ENCODE data around the gene TMEM91.

The TMEM91 gene

DNA sequence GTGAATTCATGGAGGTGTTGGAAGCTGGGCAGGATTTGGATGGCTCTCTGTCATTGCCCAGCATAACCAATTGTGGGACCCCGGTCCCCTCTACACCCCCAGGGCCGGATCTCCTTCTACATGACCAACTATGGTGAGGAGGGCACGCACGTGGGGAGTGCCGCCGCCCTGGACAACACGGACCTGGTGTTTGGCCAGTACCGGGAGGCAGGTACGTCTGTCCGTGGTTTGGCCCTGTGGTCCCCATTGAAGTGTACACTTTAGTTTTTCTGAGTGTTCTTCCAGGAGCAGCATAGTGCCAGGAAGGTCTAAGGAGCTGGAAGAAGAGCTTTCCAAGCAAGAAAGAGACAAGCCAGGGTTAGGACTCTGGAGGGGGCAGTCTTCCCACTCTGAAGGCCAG is 37.6 kb downstream of the TMEM91 start:
- Histone ChIP-seq H2AFZ (ENCODE audit: low read depth) (no peak overlapping the region), H3K27ac (no peak overlapping the region), H3K4me3 (IDR thresholded peaks at IDR 0.05; ENCODE audit: insufficient read depth, low read depth, low read length) (no peak overlapping the region), H3K79me2 (ENCODE audit: insufficient read depth, low read depth) (no peaks in the 10 kb centered on the region), H3K36me3 (ENCODE audit: insufficient read depth) (no peaks in the 10 kb centered on the region; the same call in 1 of the 2 replicates), H3K4me2 (no peak overlapping the region), H3K27me3 (ENCODE audit: insufficient read depth, low read depth) (no peaks in the 10 kb centered on the region), H3K4me1 (ENCODE audit: low read depth, poor library complexity, severe bottlenecking) (peaks cover 38% of the 10 kb centered on the region), H3K9ac (no peak overlapping the region), H4K20me1 (ENCODE audit: insufficient read depth) (no peaks in the 10 kb centered on the region)
- TF ChIP-seq CTCF (conservative IDR thresholded peaks at IDR 0.05; ENCODE audit: low read depth, low read length) = no peak

DNA sequence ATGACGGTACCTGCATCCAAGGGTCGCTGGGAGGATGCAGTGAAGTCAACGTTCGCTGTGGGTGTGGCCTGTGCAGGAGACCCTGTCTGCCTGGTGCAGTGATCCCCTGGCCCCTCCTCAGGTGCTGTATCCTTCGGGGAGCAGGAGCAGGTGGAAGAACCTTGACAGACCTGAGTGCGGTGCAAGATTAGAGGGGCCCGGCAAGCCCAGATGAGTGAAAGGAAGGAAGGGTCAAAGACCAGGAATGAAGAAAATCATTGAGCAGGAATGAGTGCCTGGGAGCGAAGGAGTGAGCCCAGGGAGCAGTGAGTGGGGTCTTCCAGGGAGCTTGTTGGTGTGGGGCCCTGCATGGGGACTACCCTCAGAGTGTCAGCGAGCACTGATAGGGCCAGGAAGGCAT is 38.1 kb downstream of the TMEM91 start:
- no peak overlapping the region for H3K4me2 ChIP-seq
- H3K4me1 ChIP-seq (ENCODE audit: low read depth, poor library complexity, severe bottlenecking) = peaks cover 33% of the 10 kb centered on the region
- no peak overlapping the region for H3K4me3 ChIP-seq (IDR thresholded peaks at IDR 0.05; ENCODE audit: insufficient read depth, low read depth, low read length)
- H3K79me2 ChIP-seq (ENCODE audit: insufficient read depth, low read depth) = no peaks in the 10 kb centered on the region
- no peaks in the 10 kb centered on the region for H4K20me1 ChIP-seq (ENCODE audit: insufficient read depth)
- no peak overlapping the region for H2AFZ ChIP-seq (ENCODE audit: low read depth)
- no peaks in the 10 kb centered on the region; the same call in 1 of the 2 replicates for H3K36me3 ChIP-seq (ENCODE audit: insufficient read depth)
- no peaks in the 10 kb centered on the region for H3K27me3 ChIP-seq (ENCODE audit: insufficient read depth, low read depth)
- no peak for TF ChIP-seq CTCF (conservative IDR thresholded peaks at IDR 0.05; ENCODE audit: low read depth, low read length)
- H3K27ac ChIP-seq = no peak overlapping the region
- H3K9ac ChIP-seq = no peak overlapping the region

GRCh38 chr19:41415154-41415571 is 38.8 kb downstream of the TMEM91 start:
- no peak overlapping the region for H3K4me3 ChIP-seq (IDR thresholded peaks at IDR 0.05; ENCODE audit: insufficient read depth, low read depth, low read length)
- no peak overlapping the region for H3K4me2 ChIP-seq
- no peak for TF ChIP-seq CTCF (conservative IDR thresholded peaks at IDR 0.05; ENCODE audit: low read depth, low read length)

DNA sequence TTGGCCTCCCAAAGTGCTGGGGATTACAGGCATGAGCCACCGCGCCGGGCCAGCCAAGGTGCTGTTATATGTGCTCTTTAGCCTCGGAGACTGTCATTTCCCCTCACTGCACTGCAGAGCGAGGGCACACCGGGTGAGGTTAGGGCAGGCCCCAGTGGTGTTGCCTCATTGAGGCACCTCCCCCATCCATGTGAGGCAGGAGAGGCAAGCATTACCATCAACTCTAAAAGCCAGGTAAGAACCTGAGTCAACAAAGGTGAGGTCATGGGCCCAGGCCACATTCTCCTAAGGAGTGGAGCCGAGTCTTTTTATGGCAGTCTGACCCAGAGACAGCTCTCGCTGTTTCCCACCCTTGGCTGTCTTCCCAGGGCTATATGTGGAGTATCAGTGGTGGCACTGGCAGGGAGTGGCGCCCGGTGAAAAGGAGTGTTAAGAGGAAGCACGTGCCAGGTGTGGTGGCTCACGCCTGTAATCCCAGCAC is 39.9 kb downstream of the TMEM91 start:
- Histone ChIP-seq H3K4me3 (IDR thresholded peaks at IDR 0.05; ENCODE audit: insufficient read depth, low read depth, low read length) (no peak overlapping the region), H2AFZ (ENCODE audit: low read depth) (no peak overlapping the region), H3K27me3 (ENCODE audit: insufficient read depth, low read depth) (no peaks in the 10 kb centered on the region), H3K79me2 (ENCODE audit: insufficient read depth, low read depth) (no peaks in the 10 kb centered on the region), H3K9ac (no peak overlapping the region), H3K4me2 (no peak overlapping the region), H4K20me1 (ENCODE audit: insufficient read depth) (no peaks in the 10 kb centered on the region), H3K36me3 (ENCODE audit: insufficient read depth) (no peaks in the 10 kb centered on the region; the same call in 1 of the 2 replicates), H3K4me1 (ENCODE audit: low read depth, poor library complexity, severe bottlenecking) (peaks cover 15% of the 10 kb centered on the region), H3K27ac (no peak overlapping the region)
- TF ChIP-seq CTCF (conservative IDR thresholded peaks at IDR 0.05; ENCODE audit: low read depth, low read length) = no peak

More at GRCh38 chr19:41415154-41415571, 38.8 kb downstream of the TMEM91 start:
- Histone ChIP-seq H3K9ac (no peak overlapping the region), H4K20me1 (ENCODE audit: insufficient read depth) (no peaks in the 10 kb centered on the region), H3K4me1 (ENCODE audit: low read depth, poor library complexity, severe bottlenecking) (peaks cover 26% of the 10 kb centered on the region), H3K27me3 (ENCODE audit: insufficient read depth, low read depth) (no peaks in the 10 kb centered on the region), H3K36me3 (ENCODE audit: insufficient read depth) (no peaks in the 10 kb centered on the region; the same call in 1 of the 2 replicates), H2AFZ (ENCODE audit: low read depth) (no peak overlapping the region), H3K27ac (no peak overlapping the region), H3K79me2 (ENCODE audit: insufficient read depth, low read depth) (no peaks in the 10 kb centered on the region)

Measured in KMS-11 (cell line).